NCI-H524 (cell line): ENCODE results near the gene DPEP1.
"Not testable (repeated sequence)": the region's sequence is repeated elsewhere in the genome, so short reads cannot be mapped to it uniquely, and the experiment has no call there.

Source experiments
- DNase-seq, 2 experiments: peaks; one replicate each; lab custom pipeline; 2025; lab: John Stamatoyannopoulos, UW

Gene DPEP1

DNA sequence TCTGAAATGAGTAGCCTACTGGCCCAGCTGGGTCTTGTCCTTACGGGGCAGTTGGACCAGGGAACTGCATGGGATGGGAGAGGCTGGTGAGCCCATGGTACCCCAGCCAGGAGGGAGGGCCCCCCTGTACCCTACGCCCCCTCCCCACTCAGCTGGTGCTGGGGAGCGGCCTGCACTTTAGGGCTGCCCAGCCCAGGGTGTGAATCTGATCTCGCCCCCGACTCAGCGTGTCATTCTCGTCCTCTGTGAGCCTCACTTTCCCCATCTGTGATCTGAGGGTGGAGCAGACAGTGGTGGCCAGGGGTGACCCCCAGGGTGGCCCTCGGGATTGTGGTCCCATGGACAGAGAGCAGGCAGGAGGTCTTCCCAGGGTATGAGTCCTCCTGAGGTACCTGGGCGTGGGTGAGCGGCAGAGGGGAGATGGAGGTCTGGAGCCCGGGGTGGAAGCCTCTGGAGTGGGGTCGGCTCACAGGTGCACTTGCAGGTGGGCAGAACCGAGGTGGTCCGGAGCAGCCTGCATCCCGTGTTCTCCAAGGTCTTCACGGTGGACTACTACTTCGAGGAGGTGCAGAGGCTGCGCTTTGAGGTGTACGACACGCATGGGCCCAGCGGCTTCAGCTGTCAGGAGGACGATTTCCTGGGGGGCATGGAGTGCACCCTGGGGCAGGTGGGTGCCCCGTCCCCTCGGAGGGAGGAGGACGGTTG lies 36.2 kb upstream of the DPEP1 start:
- DNase-seq, result no peak

DNA sequence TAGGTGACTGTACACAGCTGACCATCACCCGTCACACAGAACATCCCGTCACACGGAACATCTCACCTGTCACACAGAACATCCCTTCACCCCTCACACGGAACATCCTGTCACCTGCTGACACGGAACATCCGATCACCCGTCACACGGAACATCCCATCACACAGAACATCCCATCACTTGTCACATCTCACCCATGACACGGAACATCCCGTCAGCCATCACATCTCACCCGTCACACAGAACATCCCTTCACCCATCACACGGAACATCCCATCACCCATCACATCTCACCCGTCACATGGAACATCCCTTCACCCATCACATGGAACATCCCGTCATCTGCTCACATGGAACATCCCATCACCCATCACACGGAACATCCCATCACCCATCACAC lies 34.1 kb upstream of the DPEP1 start:
- DNase-seq, result no peak

DNA sequence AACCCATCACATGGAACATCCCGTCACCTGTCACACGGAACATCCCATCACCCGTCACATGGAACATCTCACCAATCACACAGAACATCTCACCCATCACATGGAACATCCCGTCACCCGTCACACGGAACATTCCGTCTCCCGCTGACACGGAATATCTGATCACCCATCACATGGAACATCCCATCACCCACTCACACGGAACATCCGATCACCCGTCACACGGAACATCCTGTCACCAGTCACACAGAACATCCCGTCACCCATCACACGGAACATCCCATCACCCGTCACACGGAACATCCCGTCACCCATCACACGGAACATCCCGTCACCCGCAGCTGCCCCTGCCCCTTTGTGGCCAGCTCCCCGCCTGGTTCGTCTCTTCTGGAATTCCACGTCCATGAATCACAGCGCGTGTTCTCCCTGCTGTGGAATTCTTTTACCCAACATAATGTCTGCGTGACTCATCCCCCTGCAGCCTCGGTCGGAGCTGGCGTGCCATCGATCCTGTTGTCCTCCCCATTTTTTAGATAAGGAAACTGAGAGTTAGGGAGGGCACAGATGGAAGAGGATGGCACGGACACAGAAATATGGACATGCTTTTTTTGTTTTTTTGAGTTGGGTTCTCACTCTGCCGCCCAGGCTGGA lies 32.3 kb upstream of the DPEP1 start:
- DNase-seq, result no peak

DNA sequence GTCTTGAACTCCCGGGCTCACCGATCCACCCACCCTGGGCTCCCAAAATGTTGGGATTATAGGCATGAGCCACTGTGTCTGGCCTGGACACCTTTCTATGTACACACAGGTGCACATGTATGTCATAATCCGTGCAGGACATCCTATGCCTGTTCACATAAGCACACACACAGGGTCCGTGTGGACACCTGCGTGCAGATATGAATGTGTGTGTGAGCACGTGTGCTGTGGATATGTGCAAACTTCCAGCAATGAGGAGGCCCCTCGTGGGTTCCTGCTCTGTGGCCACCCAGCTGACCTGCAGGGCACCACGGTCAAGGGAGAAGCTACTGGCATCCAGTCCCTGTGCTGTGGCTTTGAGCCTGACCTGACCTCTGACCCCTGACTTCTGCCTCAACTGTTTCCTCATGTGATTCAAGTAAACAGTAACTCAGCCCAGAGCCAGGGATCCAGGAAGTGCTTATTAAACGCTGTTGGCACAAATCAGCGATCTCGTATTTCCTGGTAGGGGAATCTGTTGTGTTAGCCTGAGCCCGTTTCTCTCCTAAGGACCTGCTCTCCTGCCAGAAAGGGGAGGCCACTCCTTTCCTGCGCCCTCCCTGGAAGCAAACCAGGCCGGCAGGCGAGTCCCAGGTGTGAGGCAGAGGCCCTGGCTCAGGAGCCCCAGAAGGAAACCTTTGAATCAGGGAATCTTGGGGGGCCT lies 31.4 kb upstream of the DPEP1 start:
- no peak for DNase-seq

DNA sequence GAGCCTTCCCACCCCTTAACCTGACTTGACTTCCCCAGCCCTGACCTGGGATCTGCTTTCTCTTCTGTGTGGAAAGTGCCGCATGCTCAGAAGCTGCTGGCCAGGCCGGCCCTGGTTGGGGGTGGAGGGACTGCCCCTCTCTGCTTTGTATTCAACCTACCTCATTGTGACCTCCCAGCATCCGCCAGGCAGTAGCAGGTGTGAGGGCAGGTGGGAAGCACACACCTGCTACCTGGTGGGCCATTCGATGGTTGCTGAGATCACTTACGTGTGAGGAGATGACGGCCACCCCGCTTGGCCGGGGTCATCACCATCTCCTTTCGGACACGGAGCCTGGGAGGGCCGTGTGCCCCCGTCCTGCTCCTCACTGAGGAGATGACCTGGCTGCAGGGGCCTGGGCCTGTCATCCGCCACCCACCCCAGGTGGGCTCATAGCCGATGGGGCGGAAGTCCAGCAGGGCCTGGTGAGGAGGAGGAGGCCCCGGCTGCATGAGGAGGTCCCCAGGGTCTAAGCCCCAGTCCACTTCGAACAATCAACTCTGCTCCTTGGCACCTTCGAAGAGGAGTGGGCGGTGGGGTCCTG lies 30.7 kb upstream of the DPEP1 start:
- no peak for DNase-seq

DNA sequence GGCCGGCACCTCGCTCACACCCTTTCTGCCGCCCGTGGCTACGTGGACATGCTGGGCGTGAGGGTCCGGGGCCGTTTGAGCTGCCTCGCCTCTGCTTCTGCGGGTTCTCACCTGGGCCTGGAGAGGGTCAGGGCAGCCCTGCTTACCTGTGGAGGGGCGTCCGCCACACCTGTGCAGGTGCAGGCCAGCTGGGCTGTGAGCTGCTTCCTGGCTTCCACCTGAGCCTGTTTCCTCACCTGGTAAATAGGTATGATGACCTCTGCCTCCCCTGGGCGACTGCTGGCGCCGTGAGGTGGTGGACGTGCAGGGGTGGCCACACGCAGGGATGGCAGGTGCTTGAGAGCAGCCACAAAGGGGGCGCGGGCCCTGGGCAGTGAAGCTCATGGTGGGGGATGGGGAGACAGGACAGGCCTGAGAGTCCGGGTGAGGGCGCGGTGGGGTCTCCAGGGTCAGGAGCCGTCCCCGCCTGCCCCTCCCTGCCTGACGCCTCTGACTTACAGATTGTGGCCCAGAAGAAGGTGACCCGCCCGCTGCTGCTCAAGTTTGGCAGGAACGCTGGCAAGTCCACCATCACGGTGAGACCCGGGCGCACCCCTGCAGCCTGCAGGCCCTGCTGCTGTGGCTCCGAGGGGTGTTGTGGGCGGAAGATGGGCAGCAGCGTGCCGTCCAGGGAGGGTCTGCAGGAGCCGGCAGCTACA lies 30.1 kb upstream of the DPEP1 start:
- no peak for DNase-seq

DNA sequence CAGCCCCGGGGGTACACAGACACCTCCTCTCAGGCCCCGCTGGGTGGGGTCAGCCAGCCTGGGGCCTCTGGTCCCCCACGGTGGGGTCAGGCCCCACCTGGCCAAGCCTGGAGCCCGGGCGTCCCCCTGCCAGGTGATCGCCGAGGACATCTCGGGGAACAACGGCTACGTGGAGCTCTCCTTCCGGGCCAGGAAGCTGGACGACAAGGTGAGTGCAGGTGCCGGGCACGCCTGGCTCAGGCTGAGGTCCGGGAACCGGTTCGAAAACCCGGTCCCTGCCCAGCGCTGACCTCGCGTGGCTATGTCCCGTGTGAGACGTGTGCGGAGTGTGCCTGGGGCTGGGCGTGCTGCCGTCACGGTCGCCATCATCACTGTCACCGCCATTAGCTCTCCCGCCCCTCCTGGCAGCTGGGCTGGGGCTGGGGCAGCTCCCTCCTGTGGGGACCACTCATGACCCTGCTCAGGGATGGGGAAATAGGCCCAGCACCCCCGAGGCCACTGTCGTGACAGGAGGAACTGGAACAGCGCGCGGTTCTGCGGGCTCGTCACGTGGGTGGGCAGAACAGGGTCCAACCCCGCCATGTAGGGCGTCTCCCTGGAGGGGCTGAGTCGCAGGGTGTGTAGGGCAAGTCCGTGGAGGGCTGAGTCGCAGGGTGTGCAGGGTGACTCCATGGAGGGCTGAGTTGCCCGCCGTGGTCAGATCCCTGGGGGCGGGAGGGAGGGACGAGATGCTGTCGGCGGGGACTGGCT lies 29.4 kb upstream of the DPEP1 start:
- no peak for DNase-seq

DNA sequence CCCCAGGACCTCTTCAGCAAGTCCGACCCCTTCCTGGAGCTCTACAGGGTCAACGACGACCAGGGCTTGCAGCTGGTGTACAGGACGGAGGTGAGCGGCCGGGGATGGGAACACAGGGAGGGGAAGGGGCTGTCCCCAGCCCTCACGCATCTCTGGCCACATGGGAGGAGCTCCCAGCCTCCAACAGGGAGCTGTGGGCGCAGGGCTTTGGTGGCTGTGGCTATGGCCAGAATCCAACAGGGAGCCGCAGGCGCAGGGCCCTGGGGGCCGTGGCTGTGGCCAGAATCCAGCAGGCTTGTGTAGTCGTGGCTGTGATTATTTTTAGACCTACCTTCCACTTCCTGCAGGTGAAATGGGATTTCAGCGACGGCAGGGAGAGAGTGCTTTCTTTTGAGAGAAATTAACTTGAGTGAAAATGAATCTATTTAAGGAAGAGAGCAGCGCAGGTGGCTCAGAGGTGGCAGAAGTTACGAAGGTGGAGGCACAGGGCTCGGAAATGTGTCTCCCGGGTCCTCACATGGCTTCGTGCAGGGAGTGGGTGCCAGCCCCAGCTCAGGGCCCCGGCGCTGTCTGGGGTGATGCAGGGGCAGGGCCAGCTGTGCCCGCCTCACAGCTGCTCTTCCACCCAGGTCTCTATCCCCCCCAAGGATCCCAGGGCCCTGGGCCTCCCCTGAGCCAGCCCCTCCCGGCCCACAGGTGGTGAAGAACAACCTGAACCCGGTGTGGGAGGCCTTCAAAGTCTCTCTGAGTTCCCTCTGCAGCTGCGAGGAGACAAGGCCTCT lies 28.5 kb upstream of the DPEP1 start:
- DNase-seq, result no peak

DNA sequence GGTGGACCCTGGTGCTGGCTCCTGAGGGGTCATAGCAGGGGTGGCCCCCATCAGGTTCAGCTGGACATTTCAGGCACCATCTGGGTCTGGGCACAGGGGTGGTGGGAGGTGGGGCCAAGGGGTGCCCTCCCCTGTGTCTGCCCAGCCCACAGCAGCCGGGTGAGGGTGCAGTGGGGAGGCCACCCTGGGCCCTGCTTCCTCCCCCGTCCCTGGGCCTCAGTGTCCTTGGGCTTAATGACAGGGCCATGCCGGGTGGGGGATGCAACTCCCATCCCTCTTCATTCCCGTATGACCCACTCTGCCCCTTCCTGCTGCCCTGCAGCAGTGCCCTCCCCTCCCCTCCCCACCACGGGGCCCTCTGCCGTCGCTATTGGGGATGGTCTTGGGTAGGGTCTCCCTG lies 27.2 kb upstream of the DPEP1 start:
- no peak for DNase-seq

DNA sequence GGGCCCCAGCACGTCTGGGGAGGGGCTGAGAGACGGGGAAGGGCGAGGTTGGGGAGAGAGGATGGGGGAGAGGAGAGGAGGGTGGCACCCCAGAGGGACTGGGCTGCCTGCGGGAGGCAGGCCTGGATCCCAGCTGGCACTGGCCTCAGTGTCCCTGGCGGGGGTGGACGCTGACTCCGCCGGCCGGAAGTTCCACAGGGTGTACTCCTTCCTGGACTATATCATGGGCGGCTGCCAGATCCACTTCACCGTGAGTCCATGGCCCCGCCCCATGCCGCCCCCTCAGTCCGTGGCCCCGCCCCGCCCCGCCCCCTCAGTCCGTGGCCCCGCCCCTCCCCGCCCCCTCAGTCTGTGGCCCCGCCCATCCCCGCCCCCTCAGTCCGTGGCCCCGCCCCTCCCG lies 26.6 kb upstream of the DPEP1 start:
- DNase-seq, result no peak

DNA sequence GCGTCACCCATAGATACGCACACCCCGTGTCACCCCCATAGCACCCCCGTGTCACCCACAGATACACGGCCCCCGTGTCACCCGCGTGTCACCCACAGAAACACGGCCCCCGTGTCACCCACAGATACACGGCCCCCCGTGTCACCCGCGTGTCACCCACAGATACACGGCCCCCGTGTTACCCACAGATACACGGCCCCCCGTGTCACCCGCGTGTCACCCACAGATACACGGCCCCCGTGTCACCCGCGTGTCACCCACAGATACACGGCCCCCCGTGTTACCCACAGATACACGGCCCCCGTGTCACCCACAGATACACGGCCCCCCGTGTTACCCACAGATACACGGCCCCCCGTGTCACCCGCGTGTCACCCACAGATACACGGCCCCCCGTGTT lies 25.8 kb upstream of the DPEP1 start:
- not testable (repeated sequence) for DNase-seq

DNA sequence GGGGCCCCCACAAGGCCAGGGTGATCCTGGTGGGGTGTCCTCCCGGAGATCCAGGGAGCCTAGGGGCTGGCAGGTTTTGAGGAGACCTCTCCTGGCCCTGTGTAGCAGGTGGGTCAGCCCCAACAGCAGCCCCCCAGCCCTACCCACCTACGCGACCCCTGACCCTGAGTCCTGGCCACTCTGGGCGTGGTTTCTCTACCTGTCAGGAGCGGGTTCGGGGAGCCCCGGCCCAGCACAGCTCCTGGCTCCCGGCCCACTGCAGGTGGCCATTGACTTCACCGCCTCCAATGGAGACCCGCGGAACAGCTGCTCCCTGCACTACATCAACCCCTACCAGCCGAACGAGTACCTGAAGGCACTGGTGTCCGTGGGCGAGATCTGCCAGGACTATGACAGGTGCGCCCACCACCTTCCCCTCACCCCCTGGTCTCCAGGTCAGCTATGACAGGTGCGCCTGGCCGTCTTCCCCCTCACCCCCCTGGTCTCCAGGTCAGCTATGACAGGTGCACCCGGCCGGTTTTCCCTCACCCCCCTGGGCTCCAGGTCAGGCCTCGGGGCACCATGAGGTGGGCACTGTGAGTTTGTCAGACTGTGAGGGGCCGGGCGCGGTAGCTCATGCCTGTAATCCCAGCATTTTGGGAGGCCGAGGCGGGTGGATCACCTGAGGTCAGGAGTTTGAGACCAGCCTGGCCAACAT lies 24.9 kb upstream of the DPEP1 start:
- DNase-seq, result no peak

DNA sequence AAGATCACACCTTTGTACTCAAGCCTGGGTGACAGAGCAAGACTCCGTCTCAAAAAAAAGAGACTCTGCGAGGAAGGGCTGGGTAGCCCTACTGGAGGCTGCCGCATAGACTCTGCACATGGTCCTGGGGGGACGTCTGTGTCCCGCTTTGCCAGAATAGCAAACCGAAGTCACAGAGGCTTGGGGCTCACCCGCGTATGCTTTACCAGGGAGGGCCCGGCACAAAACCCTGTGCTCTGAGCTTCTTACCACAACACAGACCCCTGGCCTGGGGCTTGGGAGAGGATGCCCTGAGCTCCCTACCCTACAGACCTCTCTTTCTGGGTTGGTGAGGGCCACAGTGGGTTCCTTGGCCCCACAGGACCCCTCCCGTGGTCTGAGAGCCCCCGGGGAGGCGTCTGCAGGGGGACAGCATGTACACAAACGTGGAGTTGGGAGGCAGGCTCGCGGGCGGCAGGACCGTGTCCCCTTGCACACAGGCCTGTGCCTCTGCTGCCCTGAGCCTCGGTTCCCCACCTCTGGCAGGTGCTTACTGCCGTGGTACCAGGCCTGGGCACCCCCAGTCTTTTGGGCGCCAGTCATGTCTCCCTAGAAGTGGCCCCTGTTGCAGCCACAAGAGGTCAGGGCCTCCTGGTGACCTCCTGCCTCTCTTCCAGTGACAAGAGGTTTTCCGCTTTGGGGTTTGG lies 24.1 kb upstream of the DPEP1 start:
- no peak for DNase-seq

DNA sequence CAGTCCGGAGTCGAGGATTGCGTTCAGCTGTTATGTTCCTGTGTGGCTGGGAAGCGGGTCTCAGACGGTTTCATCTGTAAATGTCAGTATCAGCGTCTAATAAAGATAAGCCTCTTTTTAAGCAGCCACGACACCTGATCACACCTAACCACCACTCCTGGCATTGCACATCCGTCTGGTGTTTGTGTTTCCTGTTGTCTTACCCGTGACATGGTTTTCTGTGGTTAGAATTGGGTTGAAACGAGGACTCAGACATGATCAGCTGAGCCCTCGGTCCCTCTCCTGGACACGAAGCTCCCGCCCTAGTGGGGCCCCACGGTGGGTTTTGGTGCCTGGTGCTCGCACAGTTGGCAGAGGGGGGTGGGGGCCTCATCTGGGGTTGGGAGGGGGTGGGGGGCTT lies 19.6 kb upstream of the DPEP1 start:
- DNase-seq, result no peak

DNA sequence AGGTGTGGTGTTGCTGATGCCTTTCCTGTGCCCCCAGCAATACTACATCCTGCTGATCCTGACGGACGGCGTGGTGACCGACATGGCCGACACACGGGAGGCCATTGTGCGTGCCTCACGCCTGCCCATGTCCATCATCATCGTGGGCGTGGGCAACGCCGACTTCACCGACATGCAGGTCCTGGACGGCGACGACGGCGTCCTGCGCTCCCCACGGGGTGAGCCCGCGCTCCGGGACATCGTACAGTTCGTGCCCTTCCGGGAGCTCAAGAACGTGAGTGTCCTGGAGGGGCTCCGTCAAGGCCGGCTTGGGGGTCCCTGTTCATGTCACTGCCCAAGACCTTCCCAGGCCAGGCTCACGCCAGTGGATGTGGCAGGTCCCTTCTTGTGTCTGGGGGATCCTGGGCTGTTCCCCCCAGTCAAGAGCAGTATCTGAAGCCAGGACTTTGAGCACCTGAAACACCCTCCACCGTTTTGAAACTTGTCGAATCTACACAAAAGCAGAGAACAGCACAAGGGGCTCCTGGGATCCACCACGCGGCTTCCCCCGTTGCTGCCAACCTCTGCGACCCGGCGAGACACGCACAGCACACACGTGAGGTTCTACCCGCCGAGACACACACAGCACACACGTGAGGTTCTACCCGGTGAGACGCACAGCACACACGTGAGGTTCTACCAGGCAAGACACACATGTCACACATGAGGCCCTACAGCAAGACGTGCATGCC lies 17.9 kb upstream of the DPEP1 start:
- DNase-seq, result no peak

DNA sequence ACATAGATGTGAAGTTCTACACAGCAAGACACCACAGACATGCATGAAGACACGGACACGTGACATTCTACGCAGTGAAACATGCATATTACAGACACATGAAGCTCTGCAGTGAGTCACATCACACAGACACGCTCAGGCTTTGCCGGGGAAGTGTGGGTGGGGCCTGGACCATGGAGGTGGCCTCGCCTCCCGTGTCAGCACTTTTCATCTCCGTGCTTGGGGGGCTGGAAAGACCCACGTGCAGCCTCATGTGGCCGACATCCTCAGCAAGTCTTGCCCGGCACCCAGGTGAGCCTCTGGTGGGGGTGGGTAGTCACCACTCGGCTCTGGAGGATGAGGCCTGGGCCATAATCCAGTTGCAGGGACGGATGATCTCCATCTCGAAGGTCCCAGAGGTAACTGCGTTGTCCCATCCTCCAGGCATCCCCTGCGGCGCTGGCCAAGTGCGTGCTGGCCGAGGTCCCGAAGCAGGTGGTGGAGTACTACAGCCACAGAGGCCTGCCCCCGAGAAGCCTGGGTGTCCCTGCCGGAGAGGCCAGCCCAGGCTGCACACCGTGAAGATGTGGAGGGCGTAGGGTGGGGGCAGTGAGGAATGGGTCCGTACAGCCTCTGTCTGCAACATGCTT lies 17.3 kb upstream of the DPEP1 start:
- DNase-seq, result no peak

DNA sequence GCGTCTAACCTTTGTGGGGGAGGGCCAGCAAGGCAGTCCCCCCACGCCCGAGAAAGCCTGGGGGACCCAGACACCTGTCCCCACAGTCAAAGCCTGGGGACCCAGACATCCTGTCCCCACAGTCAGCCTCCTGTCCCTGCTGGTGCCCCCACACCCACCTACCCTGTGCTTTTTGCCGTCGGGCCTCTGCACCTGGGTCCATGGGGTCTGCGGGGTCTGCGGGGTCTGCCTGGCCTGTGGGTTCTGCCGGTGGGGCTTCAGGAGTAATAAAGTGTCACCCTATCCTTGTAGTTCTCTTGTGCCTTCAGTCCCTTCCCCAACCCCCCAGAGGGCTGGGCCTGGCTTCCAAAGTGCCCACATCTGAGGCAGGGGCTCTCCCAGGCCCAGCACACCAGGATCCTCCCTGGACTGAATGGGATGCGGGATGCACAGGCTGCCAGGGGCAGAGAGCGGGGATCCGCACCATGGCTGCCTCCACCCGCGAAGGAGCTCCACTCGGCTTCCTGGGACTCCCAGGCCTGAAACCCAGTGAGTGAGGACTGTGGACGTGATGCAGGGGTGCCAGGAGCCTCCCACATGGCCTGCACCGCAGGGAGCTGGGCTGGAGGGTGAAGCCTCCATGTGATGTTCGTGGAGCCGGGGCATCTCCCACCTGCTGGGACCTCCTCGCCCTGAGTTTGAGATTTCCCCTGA lies 16.3 kb upstream of the DPEP1 start:
- DNase-seq, result no peak

DNA sequence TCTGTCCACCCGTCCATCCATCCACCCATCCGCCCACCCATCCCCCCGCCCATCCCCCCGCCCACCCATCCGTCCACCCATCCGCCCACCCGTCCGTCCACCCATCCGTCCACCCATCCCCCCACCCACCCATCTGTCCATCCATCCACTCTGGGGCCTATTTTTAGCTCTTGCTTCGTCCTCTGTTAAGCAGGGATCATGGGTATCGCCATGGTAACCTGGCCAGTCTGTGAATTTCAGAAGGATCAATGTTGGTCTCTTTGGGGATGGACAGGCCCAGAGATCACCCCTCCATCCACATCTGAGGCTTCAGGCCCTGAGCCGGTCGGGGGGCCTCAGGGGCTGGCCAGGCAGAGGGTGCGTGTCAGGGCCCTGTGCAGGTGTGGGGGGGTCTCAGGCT lies 15.2 kb upstream of the DPEP1 start:
- peak; percentile 49 to 75 for DNase-seq
